Panc1 (cell line): ENCODE measurements around the gene CYBRD1. TPM values are rescaled to one million over a fixed set of nuclear protein-coding genes. Genes with fewer than 3 reads are reported as not detected.

Source experiments
- ATAC-seq: fragments of 200-7000 bp; cut with Tn5 transposase; 2 replicates; pipeline ENCODE4 v1.9.1; 2020; ENCODE audit warnings: mild to moderate bottlenecking, moderate library complexity
- BruUV-seq: library from RNA; stranded (reverse); fragments of 400-500 nt; replicated peaks from 2 replicates; lab custom pipeline; 2021; lab: Mats Ljungman, UMichigan
- CTCF ChIA-PET: fragments of 300-600 bp; sonication (Branson Sonifier 250); formaldehyde crosslinking; loops from one replicate; lab custom pipeline; 2022; ENCODE audit warnings: antibody characterized with exemption; lab: Charles Lee
- POLR2A ChIA-PET: fragments of 300-600 bp; sonication (Branson Sonifier 250); formaldehyde crosslinking; loops from one replicate; lab custom pipeline; 2022; ENCODE audit warnings: antibody characterized with exemption; lab: Charles Lee
- DNase-seq: peaks from one replicate; pipeline ENCODE4 v3.0.0-alpha.2; 2010; ENCODE audit warnings: low read depth, low spot score
- H3K27ac ChIP-seq: 2 replicates; pipeline ENCODE4 v1.5.1; 2011; ENCODE audit warnings: mild to moderate bottlenecking, low read length, inconsistent platforms
- H3K27me3 ChIP-seq: fragments of 200-500 bp; sonication (Bioruptor generic); 2 replicates; pipeline ENCODE4 v1.6.0; 2014; ENCODE audit warnings: low read length, inconsistent platforms; ENCODE audit not compliant: control insufficient read depth, insufficient read depth
- H3K36me3 ChIP-seq: fragments of 200-500 bp; sonication (Bioruptor generic); 2 replicates; pipeline ENCODE4 v1.5.1; 2014; ENCODE audit warnings: inconsistent platforms, mild to moderate bottlenecking, low read length, moderate library complexity; ENCODE audit not compliant: control insufficient read depth, insufficient read depth
- H3K4me1 ChIP-seq: 2 replicates; pipeline ENCODE4 v1.5.1; 2011; ENCODE audit warnings: inconsistent platforms, mild to moderate bottlenecking, low read length, moderate library complexity; ENCODE audit not compliant: control insufficient read depth, insufficient read depth
- H3K4me3 ChIP-seq, 2 experiments: 2 replicates each; pipeline ENCODE4 v1.5.1; 2011 to 2012; ENCODE audit warnings: low read depth in 2 of 2, low read length in 2 of 2, mild to moderate bottlenecking in 2 of 2, inconsistent platforms in 1 of 2, moderate library complexity in 1 of 2
- H3K9me3 ChIP-seq: fragments of 200-500 bp; sonication (Bioruptor generic); 2 replicates; pipeline ENCODE4 v1.5.1; 2014; ENCODE audit warnings: low read depth, mild to moderate bottlenecking, inconsistent platforms, low read length, moderate library complexity; ENCODE audit not compliant: control insufficient read depth, insufficient read depth
- POLR2AphosphoS5 ChIP-seq: IDR thresholded peaks from 2 replicates; pipeline ENCODE4 v1.6.1; 2012; ENCODE audit warnings: mild to moderate bottlenecking, low read depth, low read length, moderate library complexity
- SIN3A ChIP-seq: IDR thresholded peaks from 2 replicates; pipeline ENCODE4 v1.6.1; 2012; ENCODE audit warnings: low read depth, mild to moderate bottlenecking, low read length, moderate library complexity, borderline replicate concordance; ENCODE audit not compliant: insufficient read depth
- TCF7L2 ChIP-seq: IDR thresholded peaks from 2 replicates; pipeline ENCODE4 v1.6.1; 2011; ENCODE audit warnings: mild to moderate bottlenecking, low read depth, low read length, inconsistent platforms
- in situ Hi-C: cut with HindIII; loops from 2 replicates; pipeline ENCODE4 v1.10.0; 2016; ENCODE audit warnings: low sequenced_read_pairs, low pct_unique_long_range_greater_than_20kb
- intact Hi-C: fragments of 100-400 bp; cut with micrococcal nuclease; formaldehyde crosslinking; loops from one replicate; pipeline ENCODE4 v1.10.0; 2022; ENCODE audit not compliant: unreplicated experiment
- total RNA-seq: library from RNA; stranded (reverse); gene quantifications from one replicate; pipeline ENCODE4 v1.2.1, GENCODE V29; 2021; ENCODE audit not compliant: unreplicated experiment
- TF ChIP-seq, protein P1 (sequence below): fragments of 450-650 bp; IDR thresholded peaks from 2 replicates; pipeline ENCODE4 v1.5.1; 2017; ENCODE audit warnings: mild to moderate bottlenecking
- TF ChIP-seq, protein P2 (sequence below), 2 experiments: IDR thresholded peaks; 2 replicates each; pipeline ENCODE4 v1.6.1; 2011 to 2012; ENCODE audit warnings: low read depth in 2 of 2, control low read depth in 1 of 2, low read length in 1 of 2, mild to moderate bottlenecking in 1 of 2, moderate library complexity in 1 of 2; ENCODE audit not compliant: insufficient read depth in 1 of 2

CYBRD1 gene
- total RNA-seq, 1 experiment from 2014 or later: 2.5 TPM

DNA sequence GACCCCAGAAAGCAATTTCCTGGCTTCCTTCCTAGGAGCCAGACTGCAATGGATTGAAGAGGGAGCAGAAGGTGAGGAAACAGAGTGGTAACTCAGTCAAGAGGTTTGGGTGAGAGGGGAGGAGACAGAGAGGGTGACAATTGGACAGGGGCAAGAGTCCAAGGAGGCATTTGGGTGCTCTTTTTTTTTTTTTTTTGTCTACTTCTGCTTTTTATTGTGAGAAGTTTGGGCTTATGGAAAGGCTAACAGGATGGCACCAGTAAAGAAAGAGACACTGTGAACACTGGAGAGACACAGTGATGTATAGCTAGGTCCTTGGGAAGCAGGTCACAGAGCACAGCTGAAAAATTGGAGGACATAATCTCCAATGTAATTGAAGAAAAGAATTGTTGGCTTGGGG lies 25.0 kb downstream of the CYBRD1 start:
- DNase-seq (no peak), ATAC-seq (no peak)
- Histone ChIP-seq H3K36me3 (no peaks in the 10 kb centered on the region), H3K27ac (no peak overlapping the region), H3K4me3 (no peak overlapping the region), H3K4me1 (no peaks in the 10 kb centered on the region), H3K9me3 (no peaks in the 10 kb centered on the region), H3K27me3 (peaks cover 2% of the 10 kb centered on the region; the same call in 1 of the 2 replicates)
- no TSS peak for BruUV-seq
- TF ChIP-seq SIN3A (no peak), POLR2AphosphoS5 (no peak), TCF7L2 (no peak)
- TF ChIP-seq, protein P1, sequence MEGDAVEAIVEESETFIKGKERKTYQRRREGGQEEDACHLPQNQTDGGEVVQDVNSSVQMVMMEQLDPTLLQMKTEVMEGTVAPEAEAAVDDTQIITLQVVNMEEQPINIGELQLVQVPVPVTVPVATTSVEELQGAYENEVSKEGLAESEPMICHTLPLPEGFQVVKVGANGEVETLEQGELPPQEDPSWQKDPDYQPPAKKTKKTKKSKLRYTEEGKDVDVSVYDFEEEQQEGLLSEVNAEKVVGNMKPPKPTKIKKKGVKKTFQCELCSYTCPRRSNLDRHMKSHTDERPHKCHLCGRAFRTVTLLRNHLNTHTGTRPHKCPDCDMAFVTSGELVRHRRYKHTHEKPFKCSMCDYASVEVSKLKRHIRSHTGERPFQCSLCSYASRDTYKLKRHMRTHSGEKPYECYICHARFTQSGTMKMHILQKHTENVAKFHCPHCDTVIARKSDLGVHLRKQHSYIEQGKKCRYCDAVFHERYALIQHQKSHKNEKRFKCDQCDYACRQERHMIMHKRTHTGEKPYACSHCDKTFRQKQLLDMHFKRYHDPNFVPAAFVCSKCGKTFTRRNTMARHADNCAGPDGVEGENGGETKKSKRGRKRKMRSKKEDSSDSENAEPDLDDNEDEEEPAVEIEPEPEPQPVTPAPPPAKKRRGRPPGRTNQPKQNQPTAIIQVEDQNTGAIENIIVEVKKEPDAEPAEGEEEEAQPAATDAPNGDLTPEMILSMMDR: no peak
- TF ChIP-seq, protein P2, sequence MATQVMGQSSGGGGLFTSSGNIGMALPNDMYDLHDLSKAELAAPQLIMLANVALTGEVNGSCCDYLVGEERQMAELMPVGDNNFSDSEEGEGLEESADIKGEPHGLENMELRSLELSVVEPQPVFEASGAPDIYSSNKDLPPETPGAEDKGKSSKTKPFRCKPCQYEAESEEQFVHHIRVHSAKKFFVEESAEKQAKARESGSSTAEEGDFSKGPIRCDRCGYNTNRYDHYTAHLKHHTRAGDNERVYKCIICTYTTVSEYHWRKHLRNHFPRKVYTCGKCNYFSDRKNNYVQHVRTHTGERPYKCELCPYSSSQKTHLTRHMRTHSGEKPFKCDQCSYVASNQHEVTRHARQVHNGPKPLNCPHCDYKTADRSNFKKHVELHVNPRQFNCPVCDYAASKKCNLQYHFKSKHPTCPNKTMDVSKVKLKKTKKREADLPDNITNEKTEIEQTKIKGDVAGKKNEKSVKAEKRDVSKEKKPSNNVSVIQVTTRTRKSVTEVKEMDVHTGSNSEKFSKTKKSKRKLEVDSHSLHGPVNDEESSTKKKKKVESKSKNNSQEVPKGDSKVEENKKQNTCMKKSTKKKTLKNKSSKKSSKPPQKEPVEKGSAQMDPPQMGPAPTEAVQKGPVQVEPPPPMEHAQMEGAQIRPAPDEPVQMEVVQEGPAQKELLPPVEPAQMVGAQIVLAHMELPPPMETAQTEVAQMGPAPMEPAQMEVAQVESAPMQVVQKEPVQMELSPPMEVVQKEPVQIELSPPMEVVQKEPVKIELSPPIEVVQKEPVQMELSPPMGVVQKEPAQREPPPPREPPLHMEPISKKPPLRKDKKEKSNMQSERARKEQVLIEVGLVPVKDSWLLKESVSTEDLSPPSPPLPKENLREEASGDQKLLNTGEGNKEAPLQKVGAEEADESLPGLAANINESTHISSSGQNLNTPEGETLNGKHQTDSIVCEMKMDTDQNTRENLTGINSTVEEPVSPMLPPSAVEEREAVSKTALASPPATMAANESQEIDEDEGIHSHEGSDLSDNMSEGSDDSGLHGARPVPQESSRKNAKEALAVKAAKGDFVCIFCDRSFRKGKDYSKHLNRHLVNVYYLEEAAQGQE (IDR thresholded peaks at IDR 0.05; ENCODE audit: insufficient read depth in 1 of 2, low read depth in 2 of 2, low read length in 1 of 2): no peak
- in situ Hi-C loops: no loop called here
- intact Hi-C loops: no loop called here
- CTCF ChIA-PET: no interaction called here
- POLR2A ChIA-PET: no interaction called here

DNA sequence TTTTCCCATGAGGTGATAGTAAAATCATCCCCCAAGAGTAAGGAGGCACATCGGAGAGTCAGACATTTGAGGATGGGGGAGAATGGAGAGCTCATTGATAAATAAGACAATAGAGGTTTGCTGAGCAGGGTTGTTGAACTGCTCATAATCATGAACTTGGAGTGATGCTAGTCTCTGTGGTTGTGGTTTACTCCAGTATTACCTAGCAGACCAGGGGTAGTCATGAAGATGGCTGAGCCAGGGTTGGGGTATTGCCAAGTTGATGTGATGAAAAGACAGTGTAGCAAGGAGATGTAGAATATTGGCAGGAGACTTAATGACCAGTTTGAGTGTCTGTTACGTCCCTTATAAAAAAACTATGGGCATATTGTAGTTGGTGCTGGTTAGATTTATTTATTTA lies 25.4 kb downstream of the CYBRD1 start:
- no TSS peak for BruUV-seq
- no peaks in the 10 kb centered on the region for H3K4me1 ChIP-seq
- no peak overlapping the region for H3K4me3 ChIP-seq
- H3K9me3 ChIP-seq: no peaks in the 10 kb centered on the region
- no peak for ATAC-seq
- in situ Hi-C loops: no loop called here
- H3K27me3 ChIP-seq: peaks cover 2% of the 10 kb centered on the region; the same call in 1 of the 2 replicates
- POLR2A ChIA-PET: no interaction called here
- no peak overlapping the region for H3K27ac ChIP-seq
- CTCF ChIA-PET: no interaction called here
- no peak for TF ChIP-seq SIN3A
- TF ChIP-seq TCF7L2: no peak
- TF ChIP-seq, protein P1: no peak
- no peaks in the 10 kb centered on the region for H3K36me3 ChIP-seq
- intact Hi-C loops: no loop called here
- no peak for DNase-seq
